ENCODE measurements around the gene MT1F. TPM values are rescaled to one million over a fixed set of nuclear protein-coding genes. Genes with fewer than 3 reads are reported as not detected.

The MT1F gene
- total and polyA plus RNA-seq, 2 of the 4 experiments (the other 2 are of a cell fraction), result 0.56 TPM; not detected in 1

DNA sequence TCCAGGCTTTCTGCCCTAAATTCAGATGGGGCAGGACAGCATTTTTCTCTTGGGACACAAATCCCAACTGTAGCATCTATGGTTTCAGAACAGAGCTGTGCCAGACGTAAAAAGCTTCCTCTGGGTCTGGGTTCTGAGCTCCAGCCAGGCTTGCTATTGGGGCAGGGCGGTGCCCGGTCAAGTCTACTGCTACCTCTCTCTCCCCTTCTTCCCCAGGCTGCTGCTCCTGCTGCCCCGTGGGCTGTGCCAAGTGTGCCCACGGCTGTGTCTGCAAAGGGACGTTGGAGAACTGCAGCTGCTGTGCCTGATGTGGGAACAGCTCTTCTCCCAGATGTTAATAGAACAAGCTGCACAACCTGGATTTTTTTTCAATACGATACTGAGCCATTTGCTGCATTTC, 24.2 kb upstream of the MT1F start:
- Histone ChIP-seq H2AFZ (replicated peaks; ENCODE audit: low read length, poor library complexity) (no peak overlapping the region), H3K27ac (ENCODE audit: insufficient read depth, low read length) (no peak overlapping the region), H2BK20ac (ENCODE audit: low read depth, low read length) (no peak overlapping the region), H3K4me2 (ENCODE audit: low read depth, low read length) (no peak overlapping the region), H2BK5ac (ENCODE audit: low read depth, low read length, poor library complexity, severe bottlenecking) (no peak overlapping the region), H3K4ac (ENCODE audit: low read depth, low read length) (no peak overlapping the region), H4K5ac (ENCODE audit: low read depth, low read length) (no peak overlapping the region), H4K8ac (ENCODE audit: low read depth in 2 of 2, low read length in 2 of 2) (no peak overlapping the region), H3K9me1 (ENCODE audit: insufficient read depth, low read length) (no peaks in the 10 kb centered on the region), H4K20me1 (ENCODE audit: insufficient read depth, low read length) (no peaks in the 10 kb centered on the region), H3K14ac (replicated peaks; ENCODE audit: low read depth, low read length) (no peak overlapping the region), H3K56ac (ENCODE audit: extremely low read depth, insufficient read depth, low read length) (no peak overlapping the region), H3K27me3 (ENCODE audit: control insufficient read depth, insufficient read depth, low read length) (peaks cover 71% of the 10 kb centered on the region), H3K9ac (ENCODE audit: low read depth, low read length) (no peak overlapping the region), H3K23ac (ENCODE audit: low read depth, low read length) (no peak overlapping the region), H2BK120ac (ENCODE audit: low read depth, low read length) (no peak overlapping the region), H3K4me1 (ENCODE audit: control insufficient read depth, insufficient read depth, low read length) (no peaks in the 10 kb centered on the region; the same call in 1 of the 2 replicates), H4K91ac (ENCODE audit: insufficient read depth, low read depth, low read length) (no peak overlapping the region), H2AK9ac (replicated peaks; ENCODE audit: low read depth, low read length, poor library complexity) (no peak overlapping the region), H3K79me1 (ENCODE audit: low read depth in 1 of 2, low read length in 2 of 2) (no peaks in the 10 kb centered on the region), H2BK15ac (ENCODE audit: low read depth, low read length) (no peak overlapping the region), H2AK5ac (ENCODE audit: low read depth, low read length) (no peak overlapping the region), H3K36me3 (ENCODE audit: control insufficient read depth, insufficient read depth, low read length) (no peaks in the 10 kb centered on the region), H3K4me3 (ENCODE audit: insufficient read depth, low read depth, low read length) (no peak overlapping the region), H3K9me3 (ENCODE audit: control insufficient read depth, insufficient read depth, low read length) (peaks cover 2% of the 10 kb centered on the region; the same call in 1 of the 2 replicates), H3K18ac (ENCODE audit: low read depth, low read length) (no peak overlapping the region)
- ATAC-seq (ENCODE audit: low read depth), result no peak
- in situ Hi-C loops (cut with MboI; ENCODE audit: low sequenced_read_pairs) (no loop called here), intact Hi-C loops (cut with micrococcal nuclease) (no loop called here), dilution Hi-C loops (cut with HindIII; ENCODE audit: low sequenced_read_pairs, unreplicated experiment) (no loop called here)
- ChIA-PET POLR2A (ENCODE audit: unreplicated experiment) (no interaction called here), CTCF (no interaction called here)
- DNase-seq, result no peak
- BruUV-seq (replicated peaks), result no TSS peak
- 71% methylated on average over 3 of the region's 7 CpGs; no CpG with 5 or more reads in 1 of the 2 experiments for WGBS, 2 experiments (ENCODE audit: extremely low coverage in 2 of 2, insufficient read length in 1 of 2)
- no peak for TF ChIP-seq POLR2A (IDR thresholded peaks at IDR 0.05; ENCODE audit: low read depth, low read length)
- no peak for TF ChIP-seq FOS (IDR thresholded peaks at IDR 0.05; ENCODE audit: low read depth, low read length)
- no peak for TF ChIP-seq SMC3 (IDR thresholded peaks at IDR 0.05; ENCODE audit: low read depth, low read length)
- TF ChIP-seq, protein P1, sequence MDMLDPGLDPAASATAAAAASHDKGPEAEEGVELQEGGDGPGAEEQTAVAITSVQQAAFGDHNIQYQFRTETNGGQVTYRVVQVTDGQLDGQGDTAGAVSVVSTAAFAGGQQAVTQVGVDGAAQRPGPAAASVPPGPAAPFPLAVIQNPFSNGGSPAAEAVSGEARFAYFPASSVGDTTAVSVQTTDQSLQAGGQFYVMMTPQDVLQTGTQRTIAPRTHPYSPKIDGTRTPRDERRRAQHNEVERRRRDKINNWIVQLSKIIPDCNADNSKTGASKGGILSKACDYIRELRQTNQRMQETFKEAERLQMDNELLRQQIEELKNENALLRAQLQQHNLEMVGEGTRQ (IDR thresholded peaks at IDR 0.05; ENCODE audit: low read depth, low read length), result no peak
- TF ChIP-seq RCOR1 (IDR thresholded peaks at IDR 0.05; ENCODE audit: insufficient replicate concordance, low read length), result no peak
- TF ChIP-seq MAFK (IDR thresholded peaks at IDR 0.05; ENCODE audit: low read depth, low read length), result no peak
- TF ChIP-seq, protein P2, sequence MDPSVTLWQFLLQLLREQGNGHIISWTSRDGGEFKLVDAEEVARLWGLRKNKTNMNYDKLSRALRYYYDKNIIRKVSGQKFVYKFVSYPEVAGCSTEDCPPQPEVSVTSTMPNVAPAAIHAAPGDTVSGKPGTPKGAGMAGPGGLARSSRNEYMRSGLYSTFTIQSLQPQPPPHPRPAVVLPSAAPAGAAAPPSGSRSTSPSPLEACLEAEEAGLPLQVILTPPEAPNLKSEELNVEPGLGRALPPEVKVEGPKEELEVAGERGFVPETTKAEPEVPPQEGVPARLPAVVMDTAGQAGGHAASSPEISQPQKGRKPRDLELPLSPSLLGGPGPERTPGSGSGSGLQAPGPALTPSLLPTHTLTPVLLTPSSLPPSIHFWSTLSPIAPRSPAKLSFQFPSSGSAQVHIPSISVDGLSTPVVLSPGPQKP (IDR thresholded peaks at IDR 0.05; ENCODE audit: borderline replicate concordance, low read depth, low read length), result no peak
- TF ChIP-seq CHD1 (IDR thresholded peaks at IDR 0.05; ENCODE audit: low read depth, low read length), result no peak
- no peak for TF ChIP-seq RFX5 (IDR thresholded peaks at IDR 0.05; ENCODE audit: low read depth, low read length)
